Caco-2 (cell line): ENCODE results near the gene MAP3K13. TPM values are rescaled to one million over a fixed set of nuclear protein-coding genes. Genes with fewer than 3 reads are reported as not detected.
"Not testable (repeated sequence)": the region's sequence is repeated elsewhere in the genome, so short reads cannot be mapped to it uniquely, and the experiment has no call there.

Source experiments
- BruUV-seq: library from RNA; stranded (reverse); fragments of 400-500 nt; replicated peaks from 2 replicates; lab custom pipeline; 2021; lab: Mats Ljungman, UMichigan
- CTCF ChIA-PET: fragments of 300-600 bp; sonication (Branson Sonifier 250); formaldehyde crosslinking; loops from one replicate; lab custom pipeline; 2022; ENCODE audit warnings: antibody characterized with exemption; lab: Charles Lee
- POLR2A ChIA-PET: fragments of 300-600 bp; sonication (Branson Sonifier 250); formaldehyde crosslinking; loops from one replicate; lab custom pipeline; 2022; ENCODE audit warnings: antibody characterized with exemption; lab: Charles Lee
- DNase-seq, 2 experiments: peaks; one replicate each; pipeline versions ENCODE4 v3.0.0 to v3.0.0-alpha.2; 2020 to 2022
- H3K27me3 ChIP-seq: replicated peaks from 2 replicates; pipeline ENCODE4 v1.6.0; 2011; ENCODE audit warnings: low read length; ENCODE audit not compliant: control insufficient read depth, insufficient read depth
- H3K36me3 ChIP-seq: 2 replicates; pipeline ENCODE4 v1.5.1; 2011; ENCODE audit warnings: low read length; ENCODE audit not compliant: control insufficient read depth, insufficient read depth
- H3K4me1 ChIP-seq: fragments of 250-450 bp; sonication (Bioruptor Pico); 2 replicates; pipeline ENCODE4 v1.5.1; 2020; ENCODE audit warnings: mild to moderate bottlenecking
- H3K4me3 ChIP-seq: 2 replicates; pipeline ENCODE4 v1.5.1; 2011; ENCODE audit warnings: low read depth, mild to moderate bottlenecking, control low read depth, low read length
- H3K9me3 ChIP-seq: fragments of 250-450 bp; sonication (Bioruptor Pico); 2 replicates; pipeline ENCODE4 v1.5.1; 2020; ENCODE audit warnings: mild to moderate bottlenecking, moderate library complexity
- H3K27ac Mint-ChIP-seq: one replicate; pipeline ENCODE4 v1.8.0; 2022; ENCODE audit warnings: mixed read lengths; ENCODE audit not compliant: unreplicated experiment
- H3K27me3 Mint-ChIP-seq: one replicate; pipeline ENCODE4 v1.8.0; 2022; ENCODE audit warnings: mixed read lengths; ENCODE audit not compliant: insufficient read depth, unreplicated experiment
- H3K36me3 Mint-ChIP-seq: one replicate; pipeline ENCODE4 v1.8.0; 2022; ENCODE audit warnings: mild to moderate bottlenecking, mixed read lengths; ENCODE audit not compliant: insufficient read depth, unreplicated experiment
- H3K4me1 Mint-ChIP-seq: one replicate; pipeline ENCODE4 v1.8.0; 2022; ENCODE audit warnings: low read depth, mixed read lengths; ENCODE audit not compliant: unreplicated experiment
- H3K4me3 Mint-ChIP-seq: one replicate; pipeline ENCODE4 v1.8.0; 2022; ENCODE audit warnings: mild to moderate bottlenecking, moderate library complexity, mixed read lengths; ENCODE audit not compliant: unreplicated experiment
- H3K9me3 Mint-ChIP-seq: one replicate; pipeline ENCODE4 v1.8.0; 2022; ENCODE audit warnings: mixed read lengths; ENCODE audit not compliant: unreplicated experiment
- intact Hi-C: fragments of 100-400 bp; cut with micrococcal nuclease; formaldehyde crosslinking; loops from one replicate; pipeline ENCODE4 v1.10.0; 2022; ENCODE audit not compliant: unreplicated experiment
- total RNA-seq: library from RNA; stranded (reverse); gene quantifications from 2 replicates; pipeline ENCODE4 v1.2.3, GENCODE V29; 2022
- TF ChIP-seq, protein P1 (sequence below), 2 experiments: fragments of 200-600 bp in 1 of 2; IDR thresholded peaks; 1 replicate in 1 of 2; 2 replicates in 1 of 2; pipeline versions ENCODE4 v1.5.1 to v1.8.0; 2011 to 2022; ENCODE audit warnings: antibody characterized with exemption in 1 of 2, control low read depth in 1 of 2, inconsistent platforms in 1 of 2, low read depth in 1 of 2, low read length in 1 of 2, mild to moderate bottlenecking in 1 of 2, moderate library complexity in 1 of 2; ENCODE audit not compliant: insufficient read depth in 1 of 2, severe bottlenecking in 1 of 2, unreplicated experiment in 1 of 2

Gene MAP3K13
- total RNA-seq, 1 experiment from 2014 or later: 20.1 TPM

DNA sequence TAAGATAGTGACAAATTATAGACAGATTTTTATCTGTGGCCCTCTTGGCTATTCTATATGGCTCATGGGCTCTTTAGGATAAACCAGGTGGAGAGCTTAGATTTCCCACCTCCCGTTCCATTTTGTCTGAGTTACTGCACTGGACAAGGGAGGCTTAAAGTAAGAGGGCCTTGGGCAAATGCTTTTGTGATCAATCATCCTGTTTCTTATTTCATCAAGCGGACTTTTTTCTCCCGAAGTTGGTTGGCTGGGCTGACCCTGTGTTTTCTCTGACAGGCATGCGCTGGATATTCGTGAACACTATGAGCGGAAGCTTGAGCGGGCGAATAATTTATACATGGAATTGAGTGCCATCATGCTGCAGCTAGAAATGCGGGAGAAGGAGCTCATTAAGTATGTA lies 102.5 kb downstream of the MAP3K13 start:
- Histone ChIP-seq H3K9me3 (no peaks in the 10 kb centered on the region), H3K27me3 (no peaks in the 10 kb centered on the region), H3K36me3 (no peaks in the 10 kb centered on the region), H3K4me3 (no peak overlapping the region), H3K4me1 (no peaks in the 10 kb centered on the region)
- intact Hi-C loops: no loop called here
- ChIA-PET POLR2A (no interaction called here), CTCF (no interaction called here)
- Mint-ChIP-seq H3K4me1 (no peaks in the 10 kb centered on the region), H3K36me3 (peaks cover 10% of the 10 kb centered on the region), H3K4me3 (no peak overlapping the region), H3K27me3 (no peaks in the 10 kb centered on the region), H3K27ac (no peak overlapping the region), H3K9me3 (no peaks in the 10 kb centered on the region)
- DNase-seq: no peak
- TF ChIP-seq, protein P1, sequence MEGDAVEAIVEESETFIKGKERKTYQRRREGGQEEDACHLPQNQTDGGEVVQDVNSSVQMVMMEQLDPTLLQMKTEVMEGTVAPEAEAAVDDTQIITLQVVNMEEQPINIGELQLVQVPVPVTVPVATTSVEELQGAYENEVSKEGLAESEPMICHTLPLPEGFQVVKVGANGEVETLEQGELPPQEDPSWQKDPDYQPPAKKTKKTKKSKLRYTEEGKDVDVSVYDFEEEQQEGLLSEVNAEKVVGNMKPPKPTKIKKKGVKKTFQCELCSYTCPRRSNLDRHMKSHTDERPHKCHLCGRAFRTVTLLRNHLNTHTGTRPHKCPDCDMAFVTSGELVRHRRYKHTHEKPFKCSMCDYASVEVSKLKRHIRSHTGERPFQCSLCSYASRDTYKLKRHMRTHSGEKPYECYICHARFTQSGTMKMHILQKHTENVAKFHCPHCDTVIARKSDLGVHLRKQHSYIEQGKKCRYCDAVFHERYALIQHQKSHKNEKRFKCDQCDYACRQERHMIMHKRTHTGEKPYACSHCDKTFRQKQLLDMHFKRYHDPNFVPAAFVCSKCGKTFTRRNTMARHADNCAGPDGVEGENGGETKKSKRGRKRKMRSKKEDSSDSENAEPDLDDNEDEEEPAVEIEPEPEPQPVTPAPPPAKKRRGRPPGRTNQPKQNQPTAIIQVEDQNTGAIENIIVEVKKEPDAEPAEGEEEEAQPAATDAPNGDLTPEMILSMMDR (IDR thresholded peaks at IDR 0.05; ENCODE audit: insufficient read depth in 1 of 2, low read depth in 1 of 2, low read length in 1 of 2, severe bottlenecking in 1 of 2, unreplicated experiment in 1 of 2): no peak
- no TSS peak for BruUV-seq

DNA sequence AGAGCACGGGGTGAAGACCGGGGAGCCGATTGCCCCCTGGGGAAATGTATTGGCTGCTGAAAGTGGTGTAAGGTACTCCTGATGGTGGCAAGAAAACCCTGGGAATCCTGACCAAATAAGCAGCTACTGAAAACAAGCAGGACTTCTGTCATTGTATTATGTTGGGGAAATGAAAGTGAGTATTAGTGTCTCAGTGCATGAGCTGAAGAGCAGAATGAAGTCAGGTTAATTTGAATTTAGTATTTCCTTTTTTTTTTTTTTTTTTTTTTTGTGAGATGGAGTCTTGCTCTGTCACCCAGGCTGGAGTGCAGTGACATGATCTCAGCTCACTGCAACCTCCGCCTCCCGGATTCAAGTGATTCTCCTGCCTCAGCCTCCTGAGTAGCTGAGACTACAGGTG lies 103.2 kb downstream of the MAP3K13 start:
- H3K4me1 ChIP-seq, H3K27ac Mint-ChIP-seq, H3K4me3 Mint-ChIP-seq, H3K9me3 ChIP-seq, H3K9me3 Mint-ChIP-seq, H3K4me1 Mint-ChIP-seq, DNase-seq, H3K36me3 ChIP-seq, BruUV-seq, H3K36me3 Mint-ChIP-seq, POLR2A ChIA-PET, H3K27me3 ChIP-seq, intact Hi-C loops, H3K4me3 ChIP-seq, H3K27me3 Mint-ChIP-seq: not testable (repeated sequence)
- CTCF ChIA-PET: interaction anchor here (0.7 kb wide), 1 partner anchor 61 kb away, joined by 7 read pairs; no protein-coding TSS in a partner anchor

DNA sequence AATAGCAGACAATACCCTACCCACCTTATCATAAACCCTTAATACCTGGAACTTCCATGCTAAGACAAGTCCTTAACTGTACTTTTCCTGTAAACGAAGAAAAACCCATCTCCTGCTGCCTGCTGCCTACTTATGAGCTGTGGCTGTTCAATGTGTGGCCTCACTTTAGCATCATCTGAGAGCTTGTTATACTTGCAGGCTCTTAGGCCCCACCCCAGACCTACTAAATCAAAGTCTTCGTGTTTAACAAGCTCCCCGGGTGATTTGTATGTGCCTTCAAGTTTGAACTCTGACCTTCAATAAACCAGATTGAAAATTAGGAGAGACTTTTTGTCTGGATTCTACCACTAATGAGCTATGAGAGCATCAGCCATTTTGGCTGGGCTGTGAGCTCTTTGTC lies 106.6 kb downstream of the MAP3K13 start:
- Mint-ChIP-seq H3K4me1 (no peaks in the 10 kb centered on the region), H3K36me3 (peaks cover 6% of the 10 kb centered on the region), H3K9me3 (no peaks in the 10 kb centered on the region), H3K4me3 (no peak overlapping the region), H3K27me3 (no peaks in the 10 kb centered on the region), H3K27ac (no peak overlapping the region)
- TF ChIP-seq, protein P1 (IDR thresholded peaks at IDR 0.05; ENCODE audit: insufficient read depth in 1 of 2, low read depth in 1 of 2, low read length in 1 of 2, severe bottlenecking in 1 of 2, unreplicated experiment in 1 of 2): no peak
- H3K9me3 ChIP-seq: no peaks in the 10 kb centered on the region
- POLR2A ChIA-PET: no interaction called here
- no peaks in the 10 kb centered on the region for H3K4me1 ChIP-seq
- no peaks in the 10 kb centered on the region for H3K36me3 ChIP-seq
- BruUV-seq: no TSS peak
- CTCF ChIA-PET: no interaction called here
- intact Hi-C loops: no loop called here
- H3K27me3 ChIP-seq: no peaks in the 10 kb centered on the region
- H3K4me3 ChIP-seq: no peak overlapping the region
- DNase-seq: no peak

DNA sequence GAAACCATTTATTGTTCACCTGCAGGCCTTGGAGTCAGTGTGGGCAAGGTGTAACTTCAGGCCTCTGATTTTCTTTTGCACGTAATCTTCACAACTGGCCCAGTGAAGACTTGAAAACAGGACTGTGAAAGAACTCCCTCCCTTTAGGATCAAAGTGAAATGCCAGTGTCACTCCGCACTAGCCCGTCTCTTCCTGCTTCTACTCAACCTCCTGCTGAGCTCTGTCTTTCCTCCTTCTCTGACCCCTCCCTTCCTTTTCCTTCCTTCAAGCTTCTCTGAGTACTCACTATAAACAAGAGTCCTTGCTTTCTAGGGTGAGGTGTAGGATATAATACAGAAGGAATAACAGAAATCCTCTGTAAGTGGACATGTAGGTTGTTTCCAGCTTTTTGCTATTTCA lies 107.4 kb downstream of the MAP3K13 start:
- H3K4me3 Mint-ChIP-seq: no peak overlapping the region
- TF ChIP-seq, protein P1 (IDR thresholded peaks at IDR 0.05; ENCODE audit: insufficient read depth in 1 of 2, low read depth in 1 of 2, low read length in 1 of 2, severe bottlenecking in 1 of 2, unreplicated experiment in 1 of 2): no peak
- H3K4me3 ChIP-seq: no peak overlapping the region
- no peaks in the 10 kb centered on the region for H3K36me3 ChIP-seq
- H3K27ac Mint-ChIP-seq: no peak overlapping the region
- no peaks in the 10 kb centered on the region for H3K9me3 Mint-ChIP-seq
- BruUV-seq: no TSS peak
- DNase-seq: no peak
- no peaks in the 10 kb centered on the region for H3K27me3 Mint-ChIP-seq
- CTCF ChIA-PET: no interaction called here
- intact Hi-C loops: no loop called here
- H3K4me1 ChIP-seq: no peaks in the 10 kb centered on the region
- no peaks in the 10 kb centered on the region for H3K27me3 ChIP-seq
- H3K36me3 Mint-ChIP-seq: peaks cover 6% of the 10 kb centered on the region
- no peaks in the 10 kb centered on the region for H3K4me1 Mint-ChIP-seq
- no peaks in the 10 kb centered on the region for H3K9me3 ChIP-seq
- POLR2A ChIA-PET: no interaction called here
